HL-60 (cell line): ENCODE results near the gene SERPINA3.

Source experiments
- CTCF ChIP-seq: IDR thresholded peaks from one replicate; pipeline ENCODE4 v1.5.1; 2011; ENCODE audit warnings: low read length, control low read depth, inconsistent platforms; ENCODE audit not compliant: insufficient read depth
- POLR2AphosphoS5 ChIP-seq: IDR thresholded peaks from 2 replicates; pipeline ENCODE4 v1.6.1; 2012; ENCODE audit warnings: low read depth

- TF ChIP-seq CTCF, result no peak
- TF ChIP-seq POLR2AphosphoS5, result no peak
Observed at GRCh38 chr14:94644102-94644535, 31.9 kb downstream of the SERPINA3 start.
